T-helper 2 cell treated with Interferon-gamma antibody and Interleukin-4, amounts not matched to agents 5 μg/mL and 100 μg/mL, for 36 hours (primary cell): Measurements from ENCODE around the gene TMEM273.
A peak's percentile ranks its signal among the peaks of the same experiment; 100 is the strongest.

ENCODE experiments used
- DNase-seq: peaks from one replicate; pipeline ENCODE4 v3.0.0; 2021; ENCODE audit warnings: low spot score
- H3K27ac Mint-ChIP-seq: one replicate; pipeline ENCODE4 v1.8.0; 2021; ENCODE audit warnings: mild to moderate bottlenecking, mixed read lengths
- H3K27me3 Mint-ChIP-seq: one replicate; pipeline ENCODE4 v1.8.0; 2021; ENCODE audit warnings: low read depth, mixed read lengths
- H3K36me3 Mint-ChIP-seq: one replicate; pipeline ENCODE4 v1.8.0; 2021; ENCODE audit warnings: low read depth, mixed read lengths
- H3K4me1 Mint-ChIP-seq: one replicate; pipeline ENCODE4 v1.8.0; 2021; ENCODE audit warnings: low read depth, mixed read lengths
- H3K4me3 Mint-ChIP-seq: one replicate; pipeline ENCODE4 v1.8.0; 2022; ENCODE audit warnings: mild to moderate bottlenecking, moderate library complexity, mixed read lengths
- H3K9me3 Mint-ChIP-seq: one replicate; pipeline ENCODE4 v1.8.0; 2021; ENCODE audit warnings: mixed read lengths

The TMEM273 gene

DNA sequence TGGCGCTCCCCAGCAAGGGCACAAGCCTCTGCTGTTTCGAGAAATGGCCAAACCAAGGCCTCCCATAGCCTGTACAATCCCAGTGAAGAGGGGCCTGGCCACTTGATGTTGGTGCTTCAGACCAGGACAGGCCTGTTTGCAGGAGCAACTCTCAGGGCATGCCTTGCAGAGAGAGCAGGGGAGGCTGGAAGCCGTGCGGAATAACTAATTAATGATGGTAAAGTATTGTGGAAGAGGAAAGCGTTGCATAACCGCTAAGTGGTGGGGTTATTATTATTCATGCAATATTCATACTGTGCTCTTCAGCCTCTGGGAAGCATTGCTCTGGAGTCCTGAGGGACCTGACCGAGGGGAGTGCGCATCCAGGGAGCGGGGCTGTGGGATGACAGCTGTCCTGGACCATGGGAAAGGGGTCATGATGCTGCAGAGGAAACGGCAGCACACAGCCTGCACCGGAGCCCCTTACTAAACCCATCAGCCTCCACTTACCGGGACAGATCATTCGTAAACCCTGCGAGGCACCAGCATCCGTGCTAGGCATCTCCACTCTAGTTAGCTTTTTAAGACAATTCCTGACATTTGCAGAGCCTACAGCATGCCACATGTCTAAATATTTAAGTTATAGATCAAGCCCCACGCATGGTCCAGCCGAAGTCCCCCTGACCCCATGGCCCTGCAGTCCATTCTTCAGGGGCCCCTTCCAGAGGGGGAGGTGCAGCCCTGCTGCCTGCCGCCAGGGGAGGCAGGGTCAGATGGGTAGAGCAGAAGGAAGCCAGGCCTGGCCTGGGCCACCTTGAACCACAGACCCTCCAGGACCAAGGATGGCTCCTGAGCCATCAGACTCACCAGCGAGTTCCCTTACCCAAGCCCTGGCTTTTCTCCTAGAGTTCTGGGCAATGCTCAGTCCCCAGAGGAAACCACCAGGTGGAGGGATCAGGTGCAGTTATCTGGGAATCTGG lies 11.6 kb downstream of the TMEM273 start:
- Mint-ChIP-seq H3K27ac (peak overlapping the region; percentile 98), H3K4me3 (peak overlapping the region; percentile 30)

DNA sequence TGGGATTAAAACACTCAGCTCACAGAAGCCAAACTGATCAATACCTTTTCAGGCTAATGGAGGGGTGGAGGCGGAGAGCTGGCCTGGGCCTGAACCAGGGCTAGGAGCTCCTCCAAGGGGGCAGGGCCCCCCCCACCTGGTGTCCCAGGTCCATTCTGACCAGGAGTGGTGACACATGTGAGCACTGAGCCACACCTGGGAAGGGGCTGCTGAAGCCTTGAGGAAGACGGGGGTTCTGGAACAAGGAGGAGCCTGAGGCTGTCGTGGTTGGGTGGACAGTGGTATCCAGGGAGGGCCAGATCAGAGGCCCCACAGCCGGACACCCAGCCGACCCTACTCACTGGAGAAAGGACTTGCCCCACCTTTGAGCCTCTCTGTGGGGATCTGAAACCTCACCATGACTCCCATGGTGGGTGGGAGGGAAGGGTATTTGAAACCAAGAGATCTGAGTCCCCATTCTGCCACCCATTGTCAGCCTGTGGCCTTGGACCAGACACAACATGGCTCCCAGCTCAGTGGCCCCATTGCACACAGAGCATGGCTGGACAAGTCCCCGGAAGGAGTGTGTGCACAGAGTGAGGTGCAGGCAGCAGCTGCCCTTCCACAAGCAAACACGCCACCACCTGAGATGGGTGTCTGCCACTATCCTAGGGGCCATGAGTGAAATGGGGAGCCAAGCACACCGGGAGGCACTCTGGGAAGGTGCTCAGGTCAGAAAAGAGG lies 12.4 kb downstream of the TMEM273 start:
- H3K36me3 Mint-ChIP-seq: peaks cover 18% of the 10 kb centered on the region
- peak overlapping the region; percentile 98 for H3K27ac Mint-ChIP-seq
- peak; percentile 3 for DNase-seq
- no peaks in the 10 kb centered on the region for H3K27me3 Mint-ChIP-seq
- H3K4me1 Mint-ChIP-seq: peaks cover 64% of the 10 kb centered on the region
- H3K4me3 Mint-ChIP-seq: peak overlapping the region; percentile 30
- no peaks in the 10 kb centered on the region for H3K9me3 Mint-ChIP-seq

More for the DNA sequence above, 11.6 kb downstream of the TMEM273 start:
- Mint-ChIP-seq H3K36me3 (peaks cover 21% of the 10 kb centered on the region), H3K4me1 (peaks cover 71% of the 10 kb centered on the region), H3K9me3 (no peaks in the 10 kb centered on the region), H3K27me3 (no peaks in the 10 kb centered on the region)
- DNase-seq: no peak

GRCh38 chr10:49174926-49175500 lies 13.2 kb downstream of the TMEM273 start:
- H3K27me3 Mint-ChIP-seq: no peaks in the 10 kb centered on the region
- peaks cover 13% of the 10 kb centered on the region for H3K36me3 Mint-ChIP-seq
- H3K4me3 Mint-ChIP-seq: no peak overlapping the region
- H3K4me1 Mint-ChIP-seq: peaks cover 63% of the 10 kb centered on the region
- H3K27ac Mint-ChIP-seq: peak overlapping the region; percentile 38
- DNase-seq: no peak
- no peaks in the 10 kb centered on the region for H3K9me3 Mint-ChIP-seq

DNA sequence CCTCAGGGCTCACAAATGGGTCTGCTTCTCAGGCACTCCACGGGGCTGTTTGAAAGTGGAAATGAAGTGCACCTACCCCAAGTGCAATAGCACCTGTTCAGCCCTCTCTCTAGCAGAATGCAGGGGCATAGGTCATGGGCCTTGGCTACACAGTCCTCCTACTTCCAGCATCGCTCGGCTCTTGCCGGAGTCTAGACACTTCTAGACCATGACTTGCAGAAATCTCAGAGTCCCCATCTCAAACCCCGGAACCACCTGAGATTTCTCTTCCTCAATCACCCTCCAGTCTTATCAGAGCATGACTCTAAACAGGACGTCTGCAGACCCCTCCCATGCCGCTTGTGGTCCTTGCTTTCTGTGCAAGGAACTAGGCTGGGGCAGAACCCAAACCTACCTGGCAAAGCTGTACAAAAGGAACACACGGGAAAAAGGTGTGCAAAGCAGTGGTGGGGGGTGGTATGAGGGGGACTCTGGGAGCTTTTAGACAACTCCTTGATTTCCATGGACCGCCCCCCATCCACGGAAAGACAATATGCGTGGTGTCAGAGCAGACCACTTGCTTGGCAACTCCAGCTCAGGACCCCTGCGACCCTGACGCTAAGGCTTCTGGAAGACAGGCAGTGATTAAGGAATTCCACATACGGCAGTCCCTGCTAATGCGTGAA lies 13.8 kb downstream of the TMEM273 start:
- Mint-ChIP-seq H3K27ac (peak overlapping the region; percentile 38), H3K9me3 (no peaks in the 10 kb centered on the region), H3K4me1 (peaks cover 61% of the 10 kb centered on the region), H3K27me3 (no peaks in the 10 kb centered on the region), H3K4me3 (no peak overlapping the region), H3K36me3 (peaks cover 13% of the 10 kb centered on the region)
- no peak for DNase-seq

GRCh38 chr10:49173853-49174252 lies 14.3 kb downstream of the TMEM273 start:
- DNase-seq: peak; percentile 2
- H3K4me1 Mint-ChIP-seq: peaks cover 56% of the 10 kb centered on the region
- no peak overlapping the region for H3K4me3 Mint-ChIP-seq
- H3K36me3 Mint-ChIP-seq: peaks cover 12% of the 10 kb centered on the region
- peak overlapping the region; percentile 22 for H3K27ac Mint-ChIP-seq
- no peaks in the 10 kb centered on the region for H3K27me3 Mint-ChIP-seq
- no peaks in the 10 kb centered on the region for H3K9me3 Mint-ChIP-seq

DNA sequence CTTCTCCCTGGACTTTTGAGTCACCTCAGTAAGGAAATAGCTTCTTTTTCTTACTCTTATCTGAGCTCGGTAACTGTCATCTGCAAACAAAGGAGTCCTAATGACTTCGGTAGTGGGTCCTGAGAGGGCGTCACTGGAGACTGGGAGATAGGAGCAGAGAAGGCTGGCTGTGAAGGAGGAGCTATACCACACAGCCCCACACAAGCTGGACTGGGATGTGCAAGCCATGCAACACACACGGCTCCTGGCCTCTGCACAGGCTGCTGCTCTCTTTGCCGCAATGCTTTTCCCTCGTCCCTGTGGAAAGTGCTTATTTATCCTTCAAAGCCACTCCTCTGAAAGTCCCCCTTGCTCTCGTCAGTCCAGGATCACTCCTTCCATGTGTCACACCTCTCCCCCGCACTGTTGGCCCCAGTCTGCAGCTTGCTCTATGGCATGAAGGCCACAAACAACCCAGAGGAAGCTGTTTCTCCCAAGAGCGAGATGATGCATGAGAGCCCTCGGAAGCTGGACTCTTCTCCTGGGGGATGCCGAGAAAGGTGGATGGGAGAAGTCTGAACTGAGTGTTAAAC lies 14.9 kb downstream of the TMEM273 start:
- Mint-ChIP-seq H3K4me1 (peaks cover 52% of the 10 kb centered on the region), H3K4me3 (no peak overlapping the region), H3K27me3 (no peaks in the 10 kb centered on the region), H3K27ac (no peak overlapping the region), H3K9me3 (no peaks in the 10 kb centered on the region), H3K36me3 (peaks cover 8% of the 10 kb centered on the region)
- no peak for DNase-seq

DNA sequence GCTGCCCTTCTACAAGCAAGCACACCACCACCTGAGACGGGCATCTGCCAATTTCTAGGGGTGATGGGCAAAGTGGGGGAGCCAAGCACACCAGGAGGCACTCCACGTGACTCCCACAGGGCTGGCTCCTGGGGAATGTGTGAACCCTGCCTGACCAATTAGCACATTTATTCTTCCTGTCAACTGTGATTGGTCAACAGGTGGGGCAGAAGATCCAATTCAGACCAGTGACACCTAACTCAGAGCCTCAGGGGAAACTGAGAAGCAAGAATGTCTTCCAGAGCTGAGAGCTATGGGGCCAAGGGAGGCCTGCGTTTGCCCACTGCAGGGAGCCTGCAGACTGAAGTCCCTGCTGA lies 15.4 kb downstream of the TMEM273 start:
- no peak overlapping the region for H3K4me3 Mint-ChIP-seq
- no peaks in the 10 kb centered on the region for H3K27me3 Mint-ChIP-seq
- peaks cover 6% of the 10 kb centered on the region for H3K36me3 Mint-ChIP-seq
- H3K9me3 Mint-ChIP-seq: no peaks in the 10 kb centered on the region
- DNase-seq: no peak
- no peak overlapping the region for H3K27ac Mint-ChIP-seq
- peaks cover 49% of the 10 kb centered on the region for H3K4me1 Mint-ChIP-seq

GRCh38 chr10:49172061-49172776 lies 16.0 kb downstream of the TMEM273 start:
- H3K27me3 Mint-ChIP-seq: no peaks in the 10 kb centered on the region
- peaks cover 44% of the 10 kb centered on the region for H3K4me1 Mint-ChIP-seq
- H3K4me3 Mint-ChIP-seq: no peak overlapping the region
- peaks cover 4% of the 10 kb centered on the region for H3K36me3 Mint-ChIP-seq
- no peak overlapping the region for H3K27ac Mint-ChIP-seq
- DNase-seq: no peak
- no peaks in the 10 kb centered on the region for H3K9me3 Mint-ChIP-seq

DNA sequence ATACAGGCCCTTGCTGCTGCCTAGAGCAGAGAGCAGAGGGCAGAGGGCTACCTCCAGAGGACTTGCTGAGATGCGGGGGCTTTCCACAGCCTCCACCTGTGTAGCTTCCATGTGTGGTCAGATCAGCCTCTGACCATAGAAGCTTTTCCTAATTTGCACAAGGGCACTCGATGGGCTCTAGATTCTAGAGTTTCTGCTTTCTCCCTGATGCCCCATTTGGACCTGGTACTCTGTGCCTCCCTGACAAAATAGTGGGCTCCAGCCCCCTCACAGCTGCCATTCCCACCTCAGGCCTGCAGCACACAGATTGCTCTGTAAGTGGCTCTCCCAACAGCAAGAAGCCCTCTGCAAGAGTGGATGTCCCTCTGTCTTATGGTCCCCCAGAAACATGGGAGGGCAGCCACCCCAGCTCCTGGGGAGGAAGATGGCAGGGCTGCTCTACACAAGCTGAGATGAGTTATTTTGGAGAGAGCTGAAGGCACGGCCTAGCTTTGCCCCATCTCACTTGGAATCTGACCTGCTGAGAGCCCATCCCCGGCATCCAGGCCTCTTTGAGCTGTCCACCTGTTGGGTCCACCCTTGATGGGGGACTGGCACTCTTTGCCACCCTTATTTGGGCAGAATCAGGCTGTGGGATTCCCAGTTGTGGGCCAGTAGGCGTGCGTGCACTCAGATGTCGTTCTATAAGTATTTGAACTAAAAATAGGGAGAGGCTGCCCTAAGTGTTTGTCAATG lies 16.7 kb downstream of the TMEM273 start:
- no peak for DNase-seq
- Mint-ChIP-seq H3K4me1 (peaks cover 40% of the 10 kb centered on the region), H3K9me3 (no peaks in the 10 kb centered on the region), H3K36me3 (peaks cover 5% of the 10 kb centered on the region), H3K27me3 (no peaks in the 10 kb centered on the region), H3K4me3 (no peak overlapping the region), H3K27ac (no peak overlapping the region)

DNA sequence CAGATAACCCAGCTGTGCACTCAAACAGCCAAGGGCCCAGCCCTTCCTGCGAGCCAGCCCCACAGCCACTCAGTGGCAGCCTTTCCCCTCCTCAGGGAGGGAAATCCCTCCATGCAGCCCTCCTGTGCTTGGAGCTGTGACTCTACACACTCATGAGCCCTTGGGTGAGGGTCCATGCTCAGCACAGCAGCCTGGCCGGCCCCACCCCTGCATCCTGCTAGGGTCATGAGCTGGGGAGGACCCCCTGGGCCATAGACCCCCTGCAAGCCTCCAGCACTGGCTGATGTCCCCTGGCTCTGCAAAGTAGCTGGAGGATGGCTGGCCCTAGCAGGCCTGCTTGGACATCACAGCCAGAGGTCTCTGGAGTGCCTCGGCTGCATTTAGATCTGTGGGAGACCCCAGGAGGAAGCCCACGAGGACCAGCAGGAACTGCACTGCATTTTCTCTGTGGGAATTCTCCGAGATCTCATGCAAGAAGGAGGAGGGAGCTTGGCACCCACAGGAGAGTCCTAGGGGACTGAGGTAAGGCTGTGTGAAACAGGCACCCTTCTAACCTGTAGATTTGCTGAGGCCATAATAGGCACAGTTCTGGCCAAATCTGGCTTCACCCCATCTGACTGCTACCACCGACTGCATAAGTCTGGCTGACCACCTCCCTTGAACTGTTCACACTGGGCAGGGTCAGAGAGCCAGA lies 17.4 kb downstream of the TMEM273 start:
- Mint-ChIP-seq H3K36me3 (peaks cover 8% of the 10 kb centered on the region), H3K4me1 (peaks cover 37% of the 10 kb centered on the region), H3K4me3 (no peak overlapping the region), H3K27ac (no peak overlapping the region), H3K9me3 (no peaks in the 10 kb centered on the region), H3K27me3 (no peaks in the 10 kb centered on the region)
- no peak for DNase-seq

DNA sequence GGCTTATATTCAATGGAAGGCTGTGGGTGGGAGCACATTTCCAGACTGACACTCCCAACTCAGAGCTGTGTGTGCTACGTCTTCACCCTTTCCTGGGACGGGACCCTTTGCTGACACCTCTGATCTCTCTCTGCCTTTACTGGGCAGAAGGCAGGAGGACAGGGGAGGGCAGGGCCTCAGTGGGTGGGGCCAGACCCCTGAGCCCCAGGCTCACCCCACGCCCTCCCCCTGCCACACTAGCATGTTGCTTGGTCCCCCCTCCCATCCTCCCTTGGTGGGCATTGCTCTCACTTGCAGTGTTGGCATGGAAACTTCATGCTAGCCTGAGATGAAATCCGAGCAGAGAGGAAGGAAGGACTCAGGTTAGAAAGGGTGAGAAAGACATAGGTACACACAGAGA lies 18.4 kb downstream of the TMEM273 start:
- Mint-ChIP-seq H3K9me3 (no peaks in the 10 kb centered on the region), H3K4me1 (peaks cover 36% of the 10 kb centered on the region), H3K27ac (no peak overlapping the region), H3K4me3 (no peak overlapping the region), H3K27me3 (no peaks in the 10 kb centered on the region), H3K36me3 (peaks cover 10% of the 10 kb centered on the region)
- DNase-seq: no peak

GRCh38 chr10:49168831-49169500 lies 19.2 kb downstream of the TMEM273 start:
- Mint-ChIP-seq H3K27ac (no peak overlapping the region), H3K9me3 (no peaks in the 10 kb centered on the region), H3K27me3 (no peaks in the 10 kb centered on the region), H3K4me1 (peaks cover 37% of the 10 kb centered on the region), H3K36me3 (peaks cover 15% of the 10 kb centered on the region), H3K4me3 (no peak overlapping the region)
- DNase-seq: no peak
